Parathyroid adenoma (tissue), 2 donors: ENCODE measurements around the gene MGRN1.
A peak's percentile ranks its signal among the peaks of the same experiment; 100 is the strongest.

Source experiments
- H2AFZ ChIP-seq: fragments of 300-600 bp; sonication (generic); one replicate; pipeline ENCODE4 v1.7.0; 2017; ENCODE audit warnings: antibody characterized with exemption, mild to moderate bottlenecking
- H3K27ac ChIP-seq: fragments of 300-600 bp; sonication (generic); one replicate; pipeline ENCODE4 v1.7.0; 2017
- H3K27me3 ChIP-seq: fragments of 300-600 bp; sonication (generic); one replicate; pipeline ENCODE4 v1.7.0; 2017; ENCODE audit warnings: low read length; ENCODE audit not compliant: control insufficient read depth, insufficient read depth
- H3K36me3 ChIP-seq: fragments of 300-600 bp; sonication (generic); one replicate; pipeline ENCODE4 v1.7.0; 2017; ENCODE audit warnings: low read length; ENCODE audit not compliant: control insufficient read depth, insufficient read depth
- H3K4me1 ChIP-seq: fragments of 300-600 bp; sonication (generic); one replicate; pipeline ENCODE4 v1.7.0; 2017; ENCODE audit warnings: control low read depth
- H3K4me2 ChIP-seq: fragments of 300-600 bp; sonication (generic); one replicate; pipeline ENCODE4 v1.7.0; 2017; ENCODE audit warnings: low read length
- H3K4me3 ChIP-seq: fragments of 300-600 bp; sonication (generic); one replicate; pipeline ENCODE4 v1.7.0; 2017; ENCODE audit warnings: low read depth, low read length
- H3K79me2 ChIP-seq: fragments of 300-600 bp; sonication (generic); one replicate; pipeline ENCODE4 v1.7.0; 2017; ENCODE audit warnings: control low read depth
- H3K9ac ChIP-seq: fragments of 300-600 bp; sonication (generic); one replicate; pipeline ENCODE4 v1.7.0; 2017; ENCODE audit warnings: mild to moderate bottlenecking
- H3K9me3 ChIP-seq: fragments of 300-600 bp; sonication (generic); one replicate; pipeline ENCODE4 v1.7.0; 2017; ENCODE audit warnings: low read length; ENCODE audit not compliant: control insufficient read depth
- TF ChIP-seq, protein P1 (sequence below): fragments of 300-600 bp; sonication (generic); IDR thresholded peaks from one replicate; pipeline ENCODE4 v1.7.0; 2017; ENCODE audit warnings: antibody characterized with exemption, mild to moderate bottlenecking
- donor health status: primary hyperparathyroidism.

Gene MGRN1

DNA sequence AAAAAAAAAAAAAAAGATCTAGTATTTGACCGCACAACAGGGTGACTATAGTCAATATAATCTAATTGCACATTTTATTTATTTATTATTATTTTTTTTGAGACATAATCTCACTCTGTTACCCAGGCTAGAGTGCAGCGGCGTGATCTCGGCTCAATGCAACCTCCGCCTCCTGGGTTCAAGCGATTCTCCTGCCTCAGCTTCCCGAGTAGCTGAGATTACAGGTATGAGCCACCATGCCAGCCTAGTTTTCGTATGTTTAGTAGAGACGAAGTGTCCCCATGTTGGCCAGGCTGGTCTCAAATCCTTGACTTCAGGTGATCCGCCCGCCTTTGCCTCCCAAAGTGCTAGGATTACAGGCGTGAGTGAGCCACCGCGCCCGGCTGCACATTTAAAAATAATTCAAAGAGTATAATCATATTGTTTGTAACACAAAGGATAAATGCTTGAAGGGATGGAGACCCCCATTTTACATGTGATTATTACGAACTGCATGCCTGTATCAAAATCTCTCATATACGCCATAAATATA is 108.7 kb downstream of the MGRN1 start:
- no peaks in the 10 kb centered on the region for H3K27me3 ChIP-seq
- TF ChIP-seq, protein P1, sequence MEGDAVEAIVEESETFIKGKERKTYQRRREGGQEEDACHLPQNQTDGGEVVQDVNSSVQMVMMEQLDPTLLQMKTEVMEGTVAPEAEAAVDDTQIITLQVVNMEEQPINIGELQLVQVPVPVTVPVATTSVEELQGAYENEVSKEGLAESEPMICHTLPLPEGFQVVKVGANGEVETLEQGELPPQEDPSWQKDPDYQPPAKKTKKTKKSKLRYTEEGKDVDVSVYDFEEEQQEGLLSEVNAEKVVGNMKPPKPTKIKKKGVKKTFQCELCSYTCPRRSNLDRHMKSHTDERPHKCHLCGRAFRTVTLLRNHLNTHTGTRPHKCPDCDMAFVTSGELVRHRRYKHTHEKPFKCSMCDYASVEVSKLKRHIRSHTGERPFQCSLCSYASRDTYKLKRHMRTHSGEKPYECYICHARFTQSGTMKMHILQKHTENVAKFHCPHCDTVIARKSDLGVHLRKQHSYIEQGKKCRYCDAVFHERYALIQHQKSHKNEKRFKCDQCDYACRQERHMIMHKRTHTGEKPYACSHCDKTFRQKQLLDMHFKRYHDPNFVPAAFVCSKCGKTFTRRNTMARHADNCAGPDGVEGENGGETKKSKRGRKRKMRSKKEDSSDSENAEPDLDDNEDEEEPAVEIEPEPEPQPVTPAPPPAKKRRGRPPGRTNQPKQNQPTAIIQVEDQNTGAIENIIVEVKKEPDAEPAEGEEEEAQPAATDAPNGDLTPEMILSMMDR, result no peak
- H3K4me2 ChIP-seq, result peak overlapping the region; percentile 100
- H3K4me3 ChIP-seq, result peak overlapping the region; percentile 100
- no peaks in the 10 kb centered on the region for H3K36me3 ChIP-seq
- H3K9me3 ChIP-seq, result no peaks in the 10 kb centered on the region
- no peaks in the 10 kb centered on the region for H3K79me2 ChIP-seq
- no peak overlapping the region for H3K9ac ChIP-seq
- H2AFZ ChIP-seq, result peak overlapping the region; percentile 58
- peaks cover 6% of the 10 kb centered on the region for H3K4me1 ChIP-seq
- H3K27ac ChIP-seq, result peak overlapping the region; percentile 42

DNA sequence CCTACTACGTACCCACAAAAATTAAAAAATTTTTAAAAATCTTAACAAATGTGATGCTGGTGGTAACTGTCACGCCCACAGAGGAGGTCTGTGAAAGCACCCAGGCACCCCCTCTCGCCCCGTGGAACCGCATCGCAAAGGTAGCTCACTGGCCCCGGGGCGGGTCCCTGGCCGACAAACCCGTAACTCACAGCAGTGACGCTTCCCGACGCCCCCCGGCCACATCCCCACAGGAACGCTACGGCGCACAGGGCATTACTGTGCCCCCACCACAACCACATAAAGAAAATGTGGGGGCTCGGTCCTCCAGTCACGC is 109.1 kb downstream of the MGRN1 start:
- Histone ChIP-seq H3K4me3 (peak overlapping the region; percentile 100), H3K4me2 (peak overlapping the region; percentile 100), H3K27me3 (no peaks in the 10 kb centered on the region), H3K27ac (peak overlapping the region; percentile 42), H3K9me3 (no peaks in the 10 kb centered on the region), H3K9ac (no peak overlapping the region), H3K36me3 (no peaks in the 10 kb centered on the region), H3K79me2 (no peaks in the 10 kb centered on the region), H2AFZ (peak overlapping the region; percentile 58), H3K4me1 (peaks cover 6% of the 10 kb centered on the region)
- TF ChIP-seq, protein P1, result no peak

DNA sequence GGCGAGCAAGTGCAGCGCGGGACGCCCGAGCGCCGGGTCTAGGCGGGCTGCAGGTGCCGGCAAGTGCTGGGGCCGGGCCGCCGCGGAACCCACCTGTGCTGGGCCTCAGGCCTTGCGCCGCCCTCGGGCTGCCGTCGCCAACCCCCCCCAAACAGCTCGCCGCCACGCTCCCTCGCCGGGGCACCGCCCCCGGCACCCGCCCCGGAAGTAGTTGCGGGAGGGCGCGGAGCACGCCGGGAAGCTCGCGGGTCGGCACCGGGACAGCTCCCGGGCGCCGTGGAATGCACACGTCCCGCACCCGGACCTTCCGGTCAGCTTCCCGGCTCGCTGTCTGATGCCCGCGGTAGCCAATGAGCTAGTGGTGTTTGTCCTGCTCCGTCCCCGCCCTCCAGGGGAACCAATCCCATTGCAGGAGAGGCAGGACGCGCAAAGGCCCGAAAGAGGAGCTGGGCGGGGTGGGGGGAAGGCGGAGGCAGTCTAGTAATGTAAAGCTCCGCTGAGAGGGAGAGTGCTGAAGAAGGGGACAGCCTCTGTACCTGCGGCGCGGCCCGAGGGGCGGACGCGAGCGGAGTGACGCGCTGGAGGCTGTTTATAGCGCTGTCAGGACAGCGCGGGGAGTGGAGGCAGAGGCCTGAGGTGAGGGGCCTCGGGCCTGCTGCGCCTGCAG is 109.6 kb downstream of the MGRN1 start, which contains the start of the genes ANKS3 and DNAAF8:
ANKS3 (minus strand) TSS at position 209 of the 667 bp plus-strand sequence. CDS start 4,122 bp downstream, outside the sequence.
DNAAF8 (plus strand) TSS at position 475 of the 667 bp plus-strand sequence. CDS start 1,978 bp downstream, outside the sequence.
- Histone ChIP-seq H3K79me2 (no peaks in the 10 kb centered on the region), H3K27ac (peak within 1 kb of the TSS; percentile 42), H3K36me3 (no peaks in the 10 kb centered on the region), H3K9me3 (no peaks in the 10 kb centered on the region), H3K4me1 (peaks cover 6% of the 10 kb centered on the region), H3K9ac (no peak within 1 kb of the TSS), H2AFZ (peak within 1 kb of the TSS; percentile 58), H3K27me3 (no peaks in the 10 kb centered on the region), H3K4me2 (peak within 1 kb of the TSS; percentile 100), H3K4me3 (peak within 1 kb of the TSS; percentile 100)
- TF ChIP-seq, protein P1, result no peak

DNA sequence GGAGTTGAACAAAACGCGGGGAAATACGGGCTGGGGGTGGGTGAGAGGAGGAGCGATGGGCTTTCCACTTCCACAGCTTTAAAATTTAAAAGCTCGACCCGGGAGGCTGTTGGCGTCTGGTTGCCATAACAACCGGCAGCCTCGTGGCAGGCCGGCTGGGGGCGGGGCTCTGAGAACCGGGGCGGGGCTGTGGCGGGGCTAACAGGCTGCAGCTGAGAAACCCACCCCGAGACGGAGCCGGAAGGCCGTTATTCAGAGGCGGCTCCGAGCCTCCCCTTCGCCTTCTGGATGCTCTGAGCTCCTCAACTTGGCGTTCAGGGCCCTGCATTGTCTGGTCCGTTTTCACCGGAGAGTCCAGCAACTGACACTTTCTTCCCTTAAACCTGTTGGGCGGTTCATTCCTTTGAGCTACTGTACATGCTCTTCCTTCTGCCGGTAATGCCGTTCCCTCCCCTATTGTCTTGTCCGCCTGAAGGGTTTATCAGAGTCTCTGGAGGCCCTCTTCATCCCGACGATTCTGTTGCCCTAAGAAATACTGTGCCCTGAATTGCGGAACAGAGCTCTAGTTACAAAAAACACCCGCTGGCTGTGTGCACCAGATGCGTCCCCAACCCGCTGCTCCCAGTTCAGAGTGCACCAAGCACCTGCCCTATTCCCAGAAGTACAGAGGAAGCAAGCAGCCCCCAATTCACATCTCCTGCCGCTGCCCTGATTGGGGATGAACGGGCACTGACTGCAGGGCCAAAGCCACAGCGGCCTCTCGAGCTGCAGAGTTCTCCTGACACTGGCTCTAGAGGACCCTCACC is 110.3 kb downstream of the MGRN1 start:
- no peaks in the 10 kb centered on the region for H3K79me2 ChIP-seq
- peak overlapping the region; percentile 100 for H3K4me2 ChIP-seq
- peaks cover 6% of the 10 kb centered on the region for H3K4me1 ChIP-seq
- H2AFZ ChIP-seq, result peak overlapping the region; percentile 58
- H3K36me3 ChIP-seq, result no peaks in the 10 kb centered on the region
- peak overlapping the region; percentile 100 for H3K4me3 ChIP-seq
- H3K9ac ChIP-seq, result no peak overlapping the region
- no peaks in the 10 kb centered on the region for H3K9me3 ChIP-seq
- TF ChIP-seq, protein P1, result no peak
- peak overlapping the region; percentile 42 for H3K27ac ChIP-seq
- no peaks in the 10 kb centered on the region for H3K27me3 ChIP-seq
